NCI-H524 treated with DMSO at 0.1 percent for 48 hours (cell line): ENCODE results near the gene TUBA3D.
"Not testable (repeated sequence)": the region's sequence is repeated elsewhere in the genome, so short reads cannot be mapped to it uniquely, and the experiment has no call there.

Experiments used
- DNase-seq: peaks from one replicate; lab custom pipeline; 2025; lab: John Stamatoyannopoulos, UW

TUBA3D gene

DNA sequence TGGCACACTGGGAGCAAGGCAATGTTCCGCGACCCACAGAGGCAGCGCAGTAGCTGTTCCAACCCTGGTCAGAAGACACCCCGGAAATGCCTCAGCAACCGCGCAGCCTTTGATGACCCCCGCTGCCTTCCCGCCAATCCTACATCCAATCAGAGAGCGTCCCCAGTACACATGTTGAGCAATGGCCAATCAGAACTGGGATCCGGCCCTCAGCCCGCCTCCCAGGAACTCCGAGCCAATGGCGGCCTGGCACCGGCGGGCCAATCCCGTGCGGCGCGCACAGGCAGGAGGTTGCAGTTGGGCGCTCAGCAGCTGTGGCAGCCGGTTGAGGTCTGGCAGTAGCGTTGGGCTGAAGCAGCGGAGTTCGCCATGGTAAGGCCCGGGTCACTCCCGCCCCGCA lies at the start of gene TUBA3D:
TSS of gene TUBA3D (plus strand) at position 289 of the 400 bp plus-strand sequence. CDS start at position 370, 81 bp downstream.
- DNase-seq = no peak

DNA sequence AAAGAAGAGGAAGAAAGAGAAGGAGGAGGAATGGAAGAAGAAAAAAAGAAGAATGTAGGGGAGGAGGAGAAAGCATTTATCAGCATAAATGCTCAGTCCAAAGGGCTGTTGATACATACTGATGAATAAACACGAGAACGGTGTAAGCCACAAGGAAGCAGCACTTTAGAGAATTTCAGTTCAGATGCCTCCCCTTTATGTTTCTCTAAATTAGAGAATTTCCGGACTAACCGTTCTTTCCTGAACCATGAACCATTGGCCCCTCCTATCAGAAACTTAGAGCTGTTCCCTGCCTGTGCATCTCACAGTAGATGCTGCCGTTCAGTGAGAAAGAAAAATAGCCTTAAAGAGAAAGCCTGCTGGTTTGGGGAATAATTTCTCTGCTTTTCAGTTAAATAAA lies 49.2 kb upstream of the TUBA3D start:
- no peak for DNase-seq

DNA sequence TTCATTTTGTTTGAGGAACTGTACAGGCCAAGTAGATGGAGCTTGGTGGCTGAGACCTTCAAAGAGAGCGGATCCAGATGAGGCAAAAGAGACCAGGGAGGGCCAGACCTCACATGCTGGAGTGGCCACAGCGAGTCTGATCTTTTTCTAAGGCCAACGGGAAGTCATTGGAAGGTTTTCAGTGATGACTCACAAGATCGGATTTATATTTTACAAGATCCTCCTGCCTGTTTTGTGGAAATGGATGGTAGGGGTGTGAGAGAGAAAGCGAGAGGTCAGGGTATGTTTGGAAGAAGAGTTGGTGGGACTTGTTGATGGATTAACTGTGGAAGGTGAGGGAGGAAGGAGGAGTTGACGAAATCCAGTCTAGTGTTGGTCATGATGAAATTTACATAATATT lies 44.6 kb upstream of the TUBA3D start:
- DNase-seq = no peak

DNA sequence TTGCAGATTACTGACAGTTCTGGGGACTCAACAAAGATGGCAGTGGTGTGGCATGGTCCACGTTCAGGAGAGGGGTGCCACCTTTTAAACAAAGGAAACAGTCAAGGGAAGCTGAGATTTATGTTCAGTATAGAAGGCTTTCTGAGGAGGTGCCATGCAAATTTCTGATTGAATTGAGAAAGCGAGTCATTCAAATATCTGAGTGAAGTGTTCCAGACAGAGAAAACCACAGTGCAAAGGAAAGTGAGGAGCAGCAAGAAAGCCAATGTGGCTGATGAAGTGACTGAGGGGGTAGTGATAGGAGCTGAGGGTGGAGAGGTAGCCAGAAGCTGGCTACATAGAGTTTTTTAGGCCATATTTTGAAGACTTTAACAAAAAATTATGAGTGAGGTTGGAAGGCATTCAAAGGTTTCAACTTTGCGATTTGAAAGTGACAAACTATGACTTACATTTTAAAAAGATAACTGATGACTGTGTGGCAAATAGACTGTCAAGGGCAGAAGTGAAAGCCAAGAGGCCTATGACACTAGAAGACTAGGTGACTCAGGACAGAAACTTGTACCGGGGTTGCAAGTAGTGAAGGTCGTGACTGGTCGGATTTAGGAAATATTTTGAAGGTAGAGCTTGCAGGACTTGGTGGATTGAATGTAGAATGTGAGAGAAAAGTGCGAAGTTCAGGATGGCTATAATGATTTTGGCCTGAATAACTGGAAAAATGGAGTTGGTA lies 35.0 kb upstream of the TUBA3D start:
- not testable (repeated sequence) for DNase-seq

DNA sequence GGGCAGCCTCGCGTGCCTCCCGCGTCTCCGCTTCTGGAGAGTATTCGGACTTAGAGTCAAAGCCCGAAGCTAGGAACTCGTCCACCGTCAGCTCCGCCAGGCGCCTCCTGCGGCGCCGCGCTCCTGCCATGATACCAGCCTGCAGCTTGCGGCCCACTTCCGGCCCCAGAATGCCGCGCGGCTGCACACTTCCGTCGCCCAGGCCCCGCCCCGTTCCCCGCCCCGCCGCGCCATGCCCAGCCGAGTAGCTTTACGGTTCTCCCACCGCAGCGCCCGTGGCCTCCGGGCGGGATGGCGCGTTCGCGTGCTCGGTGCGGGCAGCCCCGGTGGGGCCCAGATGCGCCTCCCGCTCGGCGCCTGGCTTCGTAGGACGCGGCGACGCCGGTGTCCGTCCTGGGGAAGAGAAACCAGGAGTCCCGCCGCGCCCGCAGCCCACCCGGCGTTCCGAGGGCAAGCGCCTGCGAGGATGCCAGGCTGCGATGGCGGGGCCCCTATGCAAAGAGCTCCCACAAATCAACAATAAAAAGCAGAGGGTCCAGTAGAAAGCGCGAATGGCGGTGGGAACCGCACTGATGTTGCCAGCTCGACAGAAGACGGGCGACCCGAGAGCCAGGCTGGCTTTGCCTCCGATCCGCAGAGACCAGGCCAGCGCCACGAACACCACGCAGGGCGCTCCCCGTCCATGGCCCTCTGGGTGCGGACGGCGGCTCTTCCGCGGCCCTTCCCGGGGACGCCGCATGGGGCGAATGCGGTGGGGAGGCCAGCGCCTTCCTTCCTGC lies 31.0 kb upstream of the TUBA3D start:
- DNase-seq = not testable (repeated sequence)

DNA sequence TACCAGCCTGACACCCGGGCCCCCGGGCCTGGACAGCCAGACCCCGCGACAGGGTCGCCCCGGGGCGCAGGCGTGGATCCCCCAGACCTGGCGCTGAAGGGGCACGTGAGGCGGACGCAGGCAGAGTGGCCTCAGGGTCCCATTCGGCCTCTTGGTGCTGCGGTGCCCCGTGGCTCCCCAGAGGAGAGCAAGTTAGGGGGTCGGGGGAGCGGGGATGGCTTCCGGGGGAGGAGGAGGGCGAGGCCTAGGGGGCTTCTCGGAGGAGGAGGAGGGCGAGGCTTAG lies 30.5 kb upstream of the TUBA3D start:
- not testable (repeated sequence) for DNase-seq

DNA sequence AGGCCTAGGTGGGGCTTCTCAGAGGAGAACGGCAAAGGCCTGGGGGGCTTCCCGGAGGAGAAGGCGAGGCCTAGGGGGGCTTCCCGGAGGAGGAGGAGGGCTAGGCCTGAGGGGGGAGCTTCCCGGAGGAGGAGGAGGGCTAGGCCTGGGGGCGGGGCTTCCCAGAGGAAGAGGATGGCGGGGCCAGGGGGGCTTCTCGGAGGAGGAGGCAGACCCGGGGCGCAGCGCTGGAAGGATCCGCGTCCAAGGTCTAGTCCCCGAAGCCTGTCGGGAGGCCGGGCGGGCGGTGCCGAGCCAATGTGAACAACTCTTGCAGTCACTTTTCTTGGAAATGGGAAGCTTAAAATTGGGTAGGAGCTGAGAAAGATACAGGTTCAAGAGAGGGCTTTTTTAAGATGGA lies 30.0 kb upstream of the TUBA3D start:
- DNase-seq = no peak

DNA sequence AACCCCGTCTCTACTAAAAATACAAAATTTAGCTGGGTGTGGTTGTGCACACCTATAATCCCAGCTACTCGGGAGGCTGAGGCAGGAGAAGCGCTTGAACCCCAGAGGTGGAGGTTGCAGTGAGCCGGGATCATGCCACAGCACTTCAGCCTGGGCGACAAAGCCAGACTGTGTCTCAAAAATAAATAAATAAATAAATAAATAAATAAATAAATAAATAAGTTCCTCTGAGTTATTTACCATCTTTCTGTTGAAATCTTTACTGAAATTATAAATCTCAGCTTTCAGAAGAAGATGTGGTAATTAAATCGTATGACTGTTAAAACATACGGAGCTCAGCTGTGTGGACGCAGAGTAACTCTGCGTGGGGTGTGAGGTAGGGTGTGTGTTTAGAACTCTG lies 27.9 kb upstream of the TUBA3D start:
- not testable (repeated sequence) for DNase-seq

DNA sequence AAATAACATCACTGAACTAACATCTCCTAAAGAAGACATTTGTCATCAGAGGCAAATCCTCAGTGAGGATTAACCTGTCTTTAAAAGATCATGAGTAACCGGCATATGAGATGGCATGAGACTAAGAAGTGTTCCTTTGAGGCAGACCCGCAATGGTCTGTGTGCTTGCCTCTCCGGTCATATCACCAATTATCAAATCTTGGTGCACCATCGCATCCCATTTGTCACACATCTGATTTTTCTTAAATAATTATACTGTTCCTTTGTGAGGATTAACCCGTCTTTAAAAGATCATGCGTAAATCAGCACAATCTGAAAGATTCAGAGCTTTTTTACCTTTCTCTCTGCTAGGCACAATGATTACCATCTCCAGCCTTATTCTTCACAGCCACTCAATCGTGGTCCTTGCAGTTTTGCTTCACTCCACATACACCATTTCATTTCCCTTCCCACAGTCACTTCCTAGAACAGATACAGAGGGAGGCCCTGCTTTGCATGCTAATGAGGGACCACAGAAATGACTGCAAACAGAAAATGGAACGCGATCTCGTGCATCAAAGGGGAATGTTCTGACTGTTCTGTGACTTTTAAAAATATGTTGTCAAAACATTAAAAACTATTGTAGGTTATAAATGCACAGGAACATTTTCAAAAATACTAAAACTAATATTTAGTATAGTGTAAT lies 24.5 kb upstream of the TUBA3D start:
- DNase-seq = not testable (repeated sequence)

DNA sequence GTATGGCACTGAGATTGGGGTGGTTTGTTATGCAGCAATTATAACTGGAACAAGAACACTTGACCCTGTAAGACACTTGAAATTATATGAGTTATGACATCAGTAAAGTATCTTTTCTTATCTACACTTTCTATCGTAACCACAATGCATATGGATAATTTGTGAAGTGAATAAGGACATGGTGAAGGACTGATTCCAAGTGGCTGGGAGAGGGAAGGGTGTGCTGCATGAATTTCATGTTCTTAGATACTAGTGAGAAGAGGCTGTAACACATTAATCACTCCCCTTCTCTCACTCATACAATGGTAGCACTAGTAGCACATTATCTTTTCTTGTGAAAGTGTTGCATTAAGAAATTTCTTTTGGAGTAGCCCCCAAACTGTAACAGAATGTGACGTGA lies 21.0 kb upstream of the TUBA3D start:
- DNase-seq = not testable (repeated sequence)

DNA sequence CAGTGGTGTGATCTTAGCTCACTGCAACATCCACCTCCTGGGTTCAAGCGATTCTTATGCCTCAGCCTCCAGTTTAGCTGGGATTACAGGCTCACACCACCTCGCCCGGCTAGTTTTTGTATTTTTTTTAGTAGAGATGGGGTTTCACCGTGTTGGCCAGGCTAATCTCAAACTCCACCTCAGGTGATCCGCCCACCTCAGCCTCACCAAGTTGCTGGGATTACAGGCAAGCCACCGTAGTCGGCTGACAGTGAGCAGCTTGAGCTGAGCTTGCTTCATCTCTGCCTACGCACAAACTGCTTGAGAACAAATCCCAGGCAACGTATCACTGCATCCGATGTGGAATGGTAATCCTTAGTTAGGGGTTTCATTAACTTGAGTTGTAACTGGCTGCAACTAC lies 8.2 kb upstream of the TUBA3D start:
- not testable (repeated sequence) for DNase-seq

DNA sequence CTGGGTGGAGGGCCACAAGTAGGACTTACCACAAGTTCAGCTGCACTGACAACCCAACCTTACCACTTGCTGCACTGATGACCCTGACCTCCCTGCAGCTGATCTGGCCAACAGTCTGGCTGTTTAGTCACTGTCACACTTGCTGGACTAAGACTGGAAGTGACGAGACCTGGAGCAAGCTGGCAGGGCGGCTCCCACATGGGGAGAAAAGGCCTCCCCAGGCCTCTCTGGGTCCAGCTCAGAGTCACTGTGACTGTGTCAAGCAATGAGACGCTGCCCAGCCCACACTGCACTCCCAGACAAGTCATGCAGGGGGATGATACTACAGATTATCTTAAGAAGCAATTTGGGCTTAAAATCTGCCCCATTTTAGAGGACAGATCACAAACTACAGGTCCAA lies 5.0 kb upstream of the TUBA3D start:
- DNase-seq = not testable (repeated sequence)

DNA sequence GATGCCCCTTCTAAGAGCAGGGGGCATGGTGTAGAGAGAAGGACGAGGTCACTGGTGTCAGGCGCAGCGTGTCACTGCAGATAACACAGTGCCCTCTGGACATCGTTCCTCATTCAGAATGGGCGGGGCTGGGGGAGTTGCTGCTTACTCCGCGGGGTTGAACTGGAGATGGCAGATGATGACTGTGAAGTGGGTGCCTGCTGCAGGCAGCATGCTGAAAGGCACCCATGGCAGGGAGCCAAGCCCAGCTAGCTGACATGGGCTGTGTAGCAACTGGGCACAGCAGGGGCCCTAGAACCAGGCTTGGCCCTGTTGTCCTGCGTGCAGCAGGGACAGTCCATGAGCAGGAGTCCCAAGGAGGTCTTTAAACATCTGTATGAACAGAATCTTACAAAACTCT lies 4.3 kb upstream of the TUBA3D start:
- DNase-seq = not testable (repeated sequence)

DNA sequence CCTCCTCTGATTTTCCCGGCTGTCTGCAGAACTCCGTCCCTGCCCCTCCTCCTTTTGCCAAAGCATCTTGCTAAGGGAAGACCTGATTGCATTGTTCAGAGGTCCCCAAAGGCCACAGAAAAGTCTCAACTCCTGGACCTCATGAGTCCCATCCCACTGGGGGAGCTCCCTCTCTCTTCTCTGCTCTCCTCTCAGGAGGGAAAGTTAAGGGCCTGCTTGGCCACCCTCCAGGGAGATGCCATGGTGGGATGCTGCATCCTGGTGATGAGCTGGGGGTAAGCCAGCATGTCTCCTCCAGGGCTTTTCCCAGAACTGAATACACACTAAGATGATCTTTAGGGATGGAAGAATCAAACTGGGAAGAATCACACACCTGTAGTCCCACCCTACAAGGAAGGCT lies 2.7 kb upstream of the TUBA3D start:
- DNase-seq = not testable (repeated sequence)

DNA sequence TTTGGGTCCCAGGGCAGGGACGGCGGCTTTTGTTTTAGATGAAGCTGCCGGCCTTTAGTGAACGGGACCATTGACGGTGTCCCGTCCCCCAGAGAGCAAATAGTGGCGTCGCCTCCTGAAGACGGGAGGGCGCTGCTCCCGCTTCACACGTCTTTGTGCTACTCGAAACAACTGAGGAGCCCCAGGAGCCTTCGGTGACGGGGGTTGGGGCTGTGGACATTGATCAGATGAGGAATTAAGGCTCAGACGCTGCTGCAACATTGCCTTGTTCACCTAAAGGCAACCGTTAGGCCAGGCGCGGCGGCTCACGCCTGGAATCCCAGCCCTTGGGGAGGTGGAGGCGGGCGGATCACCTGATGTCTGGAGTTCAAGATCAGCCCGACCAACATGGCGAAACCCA lies 444 bp downstream of the TUBA3D start:
- DNase-seq = not testable (repeated sequence)

DNA sequence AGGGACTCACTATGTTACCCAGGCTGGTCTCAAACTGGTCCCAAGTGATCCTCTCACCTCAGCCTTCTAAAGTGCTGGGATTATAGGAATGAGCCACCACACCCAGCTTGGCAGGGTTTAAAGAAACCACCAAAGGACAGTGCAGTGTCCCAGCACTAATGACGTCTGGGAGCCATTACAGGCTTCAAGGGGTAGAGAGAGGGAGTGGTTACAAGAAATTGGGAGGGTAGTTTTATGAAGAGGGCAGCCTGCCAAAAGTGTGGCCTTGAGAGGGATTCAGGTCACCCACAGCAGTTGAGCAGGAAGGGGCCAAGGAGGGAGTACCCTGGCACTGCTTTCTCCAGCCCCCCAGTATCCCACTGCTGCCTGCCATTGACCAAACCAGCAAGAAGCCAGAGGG lies 1.3 kb downstream of the TUBA3D start:
- DNase-seq = not testable (repeated sequence)

DNA sequence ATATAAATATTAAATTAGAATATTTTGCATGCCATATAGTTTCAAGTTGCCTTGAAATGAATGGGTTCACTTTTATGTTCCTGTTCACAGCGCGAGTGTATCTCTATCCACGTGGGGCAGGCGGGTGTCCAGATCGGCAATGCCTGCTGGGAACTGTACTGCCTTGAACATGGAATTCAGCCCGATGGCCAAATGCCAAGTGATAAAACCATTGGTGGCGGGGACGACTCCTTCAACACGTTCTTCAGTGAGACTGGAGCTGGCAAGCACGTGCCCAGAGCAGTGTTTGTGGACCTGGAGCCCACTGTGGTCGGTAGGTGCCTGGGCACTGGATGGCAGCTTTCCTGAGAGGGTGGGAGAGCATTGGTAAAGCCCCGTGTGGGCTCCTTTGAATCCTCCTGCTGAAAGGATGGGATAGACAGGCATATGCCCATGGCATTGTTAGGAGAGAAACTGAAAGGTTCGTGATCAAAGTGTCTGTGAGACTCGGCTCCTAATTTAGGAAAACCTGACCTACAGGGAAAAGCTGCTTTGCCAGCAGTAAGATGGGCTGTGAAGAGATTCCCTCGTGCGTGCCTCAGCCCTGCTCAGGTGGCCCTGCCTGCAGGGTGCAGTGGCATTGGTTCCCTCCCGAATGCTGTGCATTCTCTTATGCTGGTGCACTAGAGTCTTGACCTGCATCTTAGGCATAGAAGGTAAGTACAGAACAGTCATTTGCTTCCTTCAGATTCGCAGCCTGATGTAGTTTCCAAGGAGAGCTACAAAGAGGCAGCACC lies 2.3 kb downstream of the TUBA3D start:
- not testable (repeated sequence) for DNase-seq

DNA sequence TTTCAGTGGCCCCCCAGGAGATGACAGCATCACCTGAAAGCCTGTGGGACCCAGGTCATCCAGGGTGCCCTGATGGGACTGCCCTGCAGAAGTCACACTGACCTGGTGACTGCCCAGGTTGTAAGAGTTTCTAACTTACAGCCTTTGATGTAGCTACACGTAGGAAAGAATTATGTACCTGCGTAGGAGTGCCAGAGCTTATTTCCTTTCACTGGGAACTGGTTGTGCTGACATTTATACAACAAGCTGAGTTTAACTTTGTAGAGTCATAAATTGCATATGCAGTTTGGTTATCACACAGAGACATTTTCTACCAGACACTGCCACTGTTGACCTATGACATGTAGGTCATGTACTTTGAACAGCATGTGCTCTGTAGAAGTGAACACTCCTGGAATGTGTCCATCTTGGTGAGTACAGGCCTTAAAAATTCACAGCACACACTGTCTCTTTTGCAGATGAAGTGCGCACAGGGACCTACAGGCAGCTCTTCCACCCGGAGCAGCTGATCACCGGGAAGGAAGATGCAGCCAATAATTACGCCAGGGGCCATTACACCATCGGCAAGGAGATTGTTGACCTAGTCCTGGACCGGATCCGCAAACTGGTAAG lies 3.0 kb downstream of the TUBA3D start:
- DNase-seq = not testable (repeated sequence)

DNA sequence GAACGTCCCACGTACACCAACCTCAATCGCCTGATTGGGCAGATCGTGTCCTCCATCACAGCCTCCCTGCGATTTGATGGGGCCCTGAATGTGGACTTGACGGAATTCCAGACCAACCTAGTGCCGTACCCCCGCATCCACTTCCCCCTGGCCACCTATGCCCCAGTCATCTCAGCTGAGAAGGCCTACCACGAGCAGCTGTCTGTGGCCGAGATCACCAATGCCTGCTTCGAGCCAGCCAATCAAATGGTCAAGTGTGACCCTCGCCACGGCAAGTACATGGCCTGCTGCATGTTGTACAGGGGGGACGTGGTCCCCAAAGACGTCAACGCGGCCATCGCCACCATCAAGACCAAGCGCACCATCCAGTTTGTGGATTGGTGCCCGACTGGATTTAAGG lies 4.4 kb downstream of the TUBA3D start:
- DNase-seq = not testable (repeated sequence)

DNA sequence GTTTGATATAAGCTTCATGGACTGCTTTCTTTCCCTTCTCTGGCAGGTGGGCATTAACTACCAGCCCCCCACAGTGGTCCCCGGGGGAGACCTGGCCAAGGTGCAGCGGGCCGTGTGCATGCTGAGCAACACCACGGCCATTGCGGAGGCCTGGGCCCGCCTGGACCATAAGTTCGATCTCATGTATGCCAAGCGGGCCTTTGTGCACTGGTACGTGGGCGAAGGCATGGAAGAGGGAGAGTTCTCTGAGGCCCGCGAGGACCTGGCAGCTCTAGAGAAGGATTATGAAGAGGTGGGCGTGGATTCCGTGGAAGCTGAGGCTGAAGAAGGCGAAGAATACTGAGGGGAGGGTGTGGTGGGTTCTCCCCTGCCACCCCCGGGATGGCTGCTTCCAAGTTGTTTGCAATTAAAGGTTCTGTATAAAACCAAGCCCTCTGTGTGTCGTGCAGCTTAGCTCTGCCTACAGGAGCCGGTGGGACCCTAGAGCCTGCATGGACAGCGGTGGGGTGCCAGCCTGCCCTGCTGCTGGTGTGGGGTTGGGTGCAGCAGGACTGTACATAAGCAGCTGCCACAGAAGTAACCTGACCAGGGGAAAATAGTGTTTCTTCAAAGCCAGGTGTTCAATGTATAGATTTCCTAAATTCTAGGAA lies 6.7 kb downstream of the TUBA3D start:
- not testable (repeated sequence) for DNase-seq
